Ishikawa (cell line): ENCODE measurements around the gene MRTFA.

Source experiments
- CEBPB ChIP-seq: IDR thresholded peaks from 2 replicates; pipeline ENCODE4 v1.6.1; 2012
- EGR1 ChIP-seq: IDR thresholded peaks from 2 replicates; pipeline ENCODE4 v1.6.1; 2012
- EP300 ChIP-seq: IDR thresholded peaks from 2 replicates; pipeline ENCODE4 v1.6.1; 2012; ENCODE audit warnings: borderline replicate concordance
- FOXM1 ChIP-seq: IDR thresholded peaks from 2 replicates; pipeline ENCODE4 v1.6.1; 2012; ENCODE audit warnings: low read depth, borderline replicate concordance
- NFIC ChIP-seq: IDR thresholded peaks from 2 replicates; pipeline ENCODE4 v1.6.1; 2012
- RAD21 ChIP-seq: IDR thresholded peaks from 2 replicates; pipeline ENCODE4 v1.6.1; 2012; ENCODE audit warnings: low read depth
- TAF1 ChIP-seq: IDR thresholded peaks from 2 replicates; pipeline ENCODE4 v1.6.1; 2012; ENCODE audit warnings: low read depth, mild to moderate bottlenecking
- TCF12 ChIP-seq: IDR thresholded peaks from 2 replicates; pipeline ENCODE4 v1.6.1; 2012; ENCODE audit warnings: low read depth
- TF ChIP-seq, protein P1 (sequence below): IDR thresholded peaks from 2 replicates; pipeline ENCODE4 v1.6.1; 2012
- TF ChIP-seq, protein P2 (sequence below): IDR thresholded peaks from 2 replicates; pipeline ENCODE4 v1.6.1; 2012
- TF ChIP-seq, protein P3 (sequence below): IDR thresholded peaks from 2 replicates; pipeline ENCODE4 v1.6.1; 2012; ENCODE audit warnings: low read depth, mild to moderate bottlenecking

DNA sequence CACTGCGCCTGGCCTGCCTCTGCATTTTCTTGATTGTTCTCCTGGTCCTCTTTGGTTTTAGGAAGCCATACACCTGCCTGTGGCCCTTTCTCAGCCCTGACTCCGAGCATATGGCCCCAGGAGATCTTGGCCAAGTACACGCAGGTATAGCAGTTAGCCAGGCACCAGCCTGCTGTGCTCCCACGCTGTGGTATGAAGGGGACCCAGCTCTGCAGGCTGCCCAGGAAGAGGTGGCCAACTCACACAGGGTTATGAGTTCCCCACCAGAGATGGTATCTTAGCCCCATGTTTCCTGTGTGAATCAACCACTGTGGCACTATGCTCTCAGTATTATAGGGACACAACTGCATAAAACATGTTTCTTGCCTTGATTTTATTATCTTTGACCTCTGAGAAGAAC lies 235.0 kb downstream of the MRTFA start:
- TF ChIP-seq, protein P1, sequence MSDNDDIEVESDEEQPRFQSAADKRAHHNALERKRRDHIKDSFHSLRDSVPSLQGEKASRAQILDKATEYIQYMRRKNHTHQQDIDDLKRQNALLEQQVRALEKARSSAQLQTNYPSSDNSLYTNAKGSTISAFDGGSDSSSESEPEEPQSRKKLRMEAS = no peak
- no peak for TF ChIP-seq NFIC
- TF ChIP-seq, protein P2, sequence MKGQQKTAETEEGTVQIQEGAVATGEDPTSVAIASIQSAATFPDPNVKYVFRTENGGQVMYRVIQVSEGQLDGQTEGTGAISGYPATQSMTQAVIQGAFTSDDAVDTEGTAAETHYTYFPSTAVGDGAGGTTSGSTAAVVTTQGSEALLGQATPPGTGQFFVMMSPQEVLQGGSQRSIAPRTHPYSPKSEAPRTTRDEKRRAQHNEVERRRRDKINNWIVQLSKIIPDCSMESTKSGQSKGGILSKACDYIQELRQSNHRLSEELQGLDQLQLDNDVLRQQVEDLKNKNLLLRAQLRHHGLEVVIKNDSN = no peak
- TF ChIP-seq CEBPB = no peak
- TF ChIP-seq FOXM1 = no peak
- no peak for TF ChIP-seq EGR1
- TF ChIP-seq, protein P3, sequence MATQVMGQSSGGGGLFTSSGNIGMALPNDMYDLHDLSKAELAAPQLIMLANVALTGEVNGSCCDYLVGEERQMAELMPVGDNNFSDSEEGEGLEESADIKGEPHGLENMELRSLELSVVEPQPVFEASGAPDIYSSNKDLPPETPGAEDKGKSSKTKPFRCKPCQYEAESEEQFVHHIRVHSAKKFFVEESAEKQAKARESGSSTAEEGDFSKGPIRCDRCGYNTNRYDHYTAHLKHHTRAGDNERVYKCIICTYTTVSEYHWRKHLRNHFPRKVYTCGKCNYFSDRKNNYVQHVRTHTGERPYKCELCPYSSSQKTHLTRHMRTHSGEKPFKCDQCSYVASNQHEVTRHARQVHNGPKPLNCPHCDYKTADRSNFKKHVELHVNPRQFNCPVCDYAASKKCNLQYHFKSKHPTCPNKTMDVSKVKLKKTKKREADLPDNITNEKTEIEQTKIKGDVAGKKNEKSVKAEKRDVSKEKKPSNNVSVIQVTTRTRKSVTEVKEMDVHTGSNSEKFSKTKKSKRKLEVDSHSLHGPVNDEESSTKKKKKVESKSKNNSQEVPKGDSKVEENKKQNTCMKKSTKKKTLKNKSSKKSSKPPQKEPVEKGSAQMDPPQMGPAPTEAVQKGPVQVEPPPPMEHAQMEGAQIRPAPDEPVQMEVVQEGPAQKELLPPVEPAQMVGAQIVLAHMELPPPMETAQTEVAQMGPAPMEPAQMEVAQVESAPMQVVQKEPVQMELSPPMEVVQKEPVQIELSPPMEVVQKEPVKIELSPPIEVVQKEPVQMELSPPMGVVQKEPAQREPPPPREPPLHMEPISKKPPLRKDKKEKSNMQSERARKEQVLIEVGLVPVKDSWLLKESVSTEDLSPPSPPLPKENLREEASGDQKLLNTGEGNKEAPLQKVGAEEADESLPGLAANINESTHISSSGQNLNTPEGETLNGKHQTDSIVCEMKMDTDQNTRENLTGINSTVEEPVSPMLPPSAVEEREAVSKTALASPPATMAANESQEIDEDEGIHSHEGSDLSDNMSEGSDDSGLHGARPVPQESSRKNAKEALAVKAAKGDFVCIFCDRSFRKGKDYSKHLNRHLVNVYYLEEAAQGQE = no peak
- no peak for TF ChIP-seq RAD21
- TF ChIP-seq TAF1 = no peak
- no peak for TF ChIP-seq EP300
- no peak for TF ChIP-seq TCF12
